HCEC 1CT (cell line): Measurements from ENCODE around the gene CSF3R.
A peak's percentile ranks its signal among the peaks of the same experiment; 100 is the strongest.

Experiments
- DNase-seq: peaks from one replicate; pipeline ENCODE4 v3.0.0-alpha.2; 2017

Gene CSF3R

GRCh38 chr1:36455386-36455785, 27.3 kb downstream of the CSF3R start:
- no peak for DNase-seq

- no peak for DNase-seq
These were observed 28.9 kb downstream of the CSF3R start for GRCh38 chr1:36453600-36454388.

- no peak for DNase-seq
These were observed 29.7 kb downstream of the CSF3R start for GRCh38 chr1:36453051-36453450.

GRCh38 chr1:36450919-36451305, 31.8 kb downstream of the CSF3R start:
- no peak for DNase-seq

GRCh38 chr1:36450270-36450918, 32.3 kb downstream of the CSF3R start, which contains the start of gene OSCP1:
Gene OSCP1, minus strand, starts transcription at chr1:36450451. Its CDS starts 82 bp downstream, at chr1:36450369.
- peak; percentile 97 for DNase-seq

GRCh38 chr1:36448530-36449056, 34.1 kb downstream of the CSF3R start:
- no peak for DNase-seq

- DNase-seq = no peak
These were observed 35.3 kb downstream of the CSF3R start for GRCh38 chr1:36447450-36447849.

GRCh38 chr1:36446746-36447145, 36.0 kb downstream of the CSF3R start:
- no peak for DNase-seq

- DNase-seq = peak; percentile 6
These were observed 36.4 kb downstream of the CSF3R start for GRCh38 chr1:36446271-36446670.

- DNase-seq = no peak
These were observed 39.4 kb downstream of the CSF3R start for GRCh38 chr1:36443297-36443696.

GRCh38 chr1:36442337-36442736, 40.4 kb downstream of the CSF3R start:
- DNase-seq = no peak

- DNase-seq = no peak
These were observed 42.1 kb downstream of the CSF3R start for GRCh38 chr1:36440646-36441045.

GRCh38 chr1:36440044-36440443, 42.7 kb downstream of the CSF3R start:
- DNase-seq = no peak

- no peak for DNase-seq
These were observed 44.0 kb downstream of the CSF3R start for GRCh38 chr1:36438715-36439114.

GRCh38 chr1:36436821-36437220, 45.9 kb downstream of the CSF3R start:
- no peak for DNase-seq

- DNase-seq = no peak
These were observed 49.6 kb downstream of the CSF3R start for GRCh38 chr1:36433102-36433501.

GRCh38 chr1:36432616-36433015, 50.1 kb downstream of the CSF3R start:
- DNase-seq = no peak

GRCh38 chr1:36425791-36426190, 56.9 kb downstream of the CSF3R start:
- no peak for DNase-seq

- no peak for DNase-seq
These were observed 61.1 kb downstream of the CSF3R start for GRCh38 chr1:36421649-36422048.

GRCh38 chr1:36420836-36421317, 61.8 kb downstream of the CSF3R start:
- peak; percentile 74 for DNase-seq

GRCh38 chr1:36420409-36420808, 62.3 kb downstream of the CSF3R start:
- no peak for DNase-seq

- DNase-seq = no peak
These were observed 63.1 kb downstream of the CSF3R start for GRCh38 chr1:36419569-36419968.

- DNase-seq = no peak
These were observed 63.6 kb downstream of the CSF3R start for GRCh38 chr1:36419140-36419539.

GRCh38 chr1:36417931-36418330, 64.8 kb downstream of the CSF3R start:
- DNase-seq = no peak
